ENCODE results near the gene NKTR.

GRCh38 chr3:42660898-42661297 lies 60.4 kb downstream of the NKTR start:
- TF ChIP-seq POLR2A (IDR thresholded peaks at IDR 0.05) (no peak), POLR2AphosphoS5 (IDR thresholded peaks at IDR 0.05) (no peak), EP300 (IDR thresholded peaks at IDR 0.05; ENCODE audit: low read depth) (no peak)
- TF ChIP-seq, protein P1, sequence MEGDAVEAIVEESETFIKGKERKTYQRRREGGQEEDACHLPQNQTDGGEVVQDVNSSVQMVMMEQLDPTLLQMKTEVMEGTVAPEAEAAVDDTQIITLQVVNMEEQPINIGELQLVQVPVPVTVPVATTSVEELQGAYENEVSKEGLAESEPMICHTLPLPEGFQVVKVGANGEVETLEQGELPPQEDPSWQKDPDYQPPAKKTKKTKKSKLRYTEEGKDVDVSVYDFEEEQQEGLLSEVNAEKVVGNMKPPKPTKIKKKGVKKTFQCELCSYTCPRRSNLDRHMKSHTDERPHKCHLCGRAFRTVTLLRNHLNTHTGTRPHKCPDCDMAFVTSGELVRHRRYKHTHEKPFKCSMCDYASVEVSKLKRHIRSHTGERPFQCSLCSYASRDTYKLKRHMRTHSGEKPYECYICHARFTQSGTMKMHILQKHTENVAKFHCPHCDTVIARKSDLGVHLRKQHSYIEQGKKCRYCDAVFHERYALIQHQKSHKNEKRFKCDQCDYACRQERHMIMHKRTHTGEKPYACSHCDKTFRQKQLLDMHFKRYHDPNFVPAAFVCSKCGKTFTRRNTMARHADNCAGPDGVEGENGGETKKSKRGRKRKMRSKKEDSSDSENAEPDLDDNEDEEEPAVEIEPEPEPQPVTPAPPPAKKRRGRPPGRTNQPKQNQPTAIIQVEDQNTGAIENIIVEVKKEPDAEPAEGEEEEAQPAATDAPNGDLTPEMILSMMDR (IDR thresholded peaks at IDR 0.05) = no peak
